ENCODE measurements around the gene MRPS18A. TPM values are rescaled to one million over a fixed set of nuclear protein-coding genes. Genes with fewer than 3 reads are reported as not detected.

MRPS18A gene
- total and polyA plus RNA-seq, 9 of the 15 experiments (the other 6 are each of a cell fraction or from before 2014, with no cell fraction given): 87.5 to 243 (median 125) TPM

GRCh38 chr6:43627008-43627825 lies 60.4 kb downstream of the MRPS18A start (continued):
- TF ChIP-seq CREB3 (tag; conservative IDR thresholded peaks at IDR 0.05; ENCODE audit: low read depth) (peak; percentile 94), ZSCAN32 (CRISPR knock-in tag; IDR thresholded peaks at IDR 0.05) (peak; percentile 95), RREB1 (CRISPR knock-in tag; IDR thresholded peaks at IDR 0.05) (peak; percentile 68; the same call in 1 of the 2 replicates), ZFX (CRISPR knock-in tag; IDR thresholded peaks at IDR 0.05) (no peak), BRF2 (IDR thresholded peaks at IDR 0.05; ENCODE audit: borderline replicate concordance, insufficient read depth, insufficient read length) (no peak), USF1 (CRISPR knock-in tag; IDR thresholded peaks at IDR 0.05) (no peak), ZNF449 (CRISPR knock-in tag; IDR thresholded peaks at IDR 0.05) (peak; percentile 73; the same call in 1 of the 2 replicates), ZNF785 (CRISPR knock-in tag; IDR thresholded peaks at IDR 0.05) (no peak), SMAD4 (CRISPR knock-in tag; conservative IDR thresholded peaks at IDR 0.05) (peak; percentile 77), TSC22D4 (tag; IDR thresholded peaks at IDR 0.05) (no peak), SMARCB1 (IDR thresholded peaks at IDR 0.05; ENCODE audit: insufficient read length, low read depth) (no peak), NR2C1 (IDR thresholded peaks at IDR 0.05) (no peak), NR2C1 (tag; IDR thresholded peaks at IDR 0.05) (peak; percentile 80), SUPT5H (IDR thresholded peaks at IDR 0.05) (peak; percentile 77), ZNF24 (IDR thresholded peaks at IDR 0.05) (no peak), SMARCC2 (IDR thresholded peaks at IDR 0.05; ENCODE audit: low read depth) (no peak; the same call in 1 of the 2 replicates), ZNF507 (tag; conservative IDR thresholded peaks at IDR 0.05) (no peak), ZNF76 (CRISPR knock-in tag; IDR thresholded peaks at IDR 0.05; ENCODE audit: borderline replicate concordance) (peak; percentile 86)
